Testis (tissue), 3 donors: ENCODE data around the gene RANBP3. TPM values are rescaled to one million over a fixed set of nuclear protein-coding genes. Genes with fewer than 3 reads are reported as not detected.

Experiments used
- DNase-seq: peaks from one replicate; pipeline ENCODE4 v3.0.0-alpha.2; 2019
- H3K27ac ChIP-seq, 2 donors: fragments of 200-600 bp; sonication (generic); one replicate each; pipeline ENCODE4 v1.5.1; 2019
- H3K27me3 ChIP-seq: fragments of 200-600 bp; sonication (generic); one replicate; pipeline ENCODE4 v1.5.1; 2019
- H3K36me3 ChIP-seq: fragments of 200-600 bp; sonication (generic); one replicate; pipeline ENCODE4 v1.5.1; 2017; ENCODE audit warnings: low read depth; ENCODE audit errors: missing control alignments
- H3K4me1 ChIP-seq: fragments of 200-600 bp; sonication (generic); one replicate; pipeline ENCODE4 v1.5.1; 2019
- H3K4me3 ChIP-seq, 2 donors: fragments of 200-600 bp; sonication (generic); one replicate each; pipeline ENCODE4 v1.5.1; 2017 to 2019
- H3K9me3 ChIP-seq: fragments of 200-600 bp; sonication (generic); one replicate; pipeline ENCODE4 v1.5.1; 2017
- CTCF ChIP-seq, 3 experiments: fragments of 450-650 bp in 2 of 3; fragments of 200-600 bp in 1 of 3; sonication (generic) in 1 of 3; IDR thresholded peaks; one replicate each; pipeline ENCODE4 v1.5.1; 2016 to 2019; ENCODE audit warnings: antibody characterized with exemption in 3 of 3, mild to moderate bottlenecking in 2 of 3, moderate library complexity in 1 of 3
- POLR2A ChIP-seq: fragments of 450-650 bp; IDR thresholded peaks from one replicate; pipeline ENCODE4 v1.6.1; 2017; ENCODE audit warnings: antibody characterized with exemption, mild to moderate bottlenecking, moderate library complexity
- WGBS, 2 donors: methylation state at CpG; one replicate each; pipeline ENCODE4 v1.1.5; 2018; 5-methylcytosine and 5-hydroxymethylcytosine counted together
- intact Hi-C: fragments of 100-400 bp; cut with DNase I; formaldehyde crosslinking; loops from one replicate; pipeline ENCODE4 v1.15.1; 2023; ENCODE audit warnings: low total_unique reads
- polyA plus RNA-seq: library from polyadenylated mRNA; stranded (reverse); fragments of 350-450 nt; fragmentation: Illumina TruSeq; extraction: RNeasy Lipid Tissue Mini Kit (QIAGEN cat#74804); gene quantifications from one replicate; pipeline ENCODE4 v1.2.3, GENCODE V29; 2014; ENCODE audit warnings: low read depth, low replicate concordance; ENCODE audit not compliant: insufficient read depth
- total RNA-seq, 2 donors: library from RNA; depleted of rRNA; stranded (reverse); fragments of >200 nt; gene quantifications; one replicate each; pipeline ENCODE4 v1.2.3, GENCODE V29; 2016

RANBP3 gene
- total and polyA plus RNA-seq, 3 donors from 2014 or later = 142 to 148 (median 145) TPM

GRCh38 chr19:5933391-5934068 is 44.4 kb downstream of the RANBP3 start:
- 79 to 82% methylated on average over 12 to 20 of the region's 20 CpGs for WGBS, 2 donors
- Histone ChIP-seq H3K4me3 (no peak overlapping the region), H3K27me3 (no peaks in the 10 kb centered on the region), H3K9me3 (no peaks in the 10 kb centered on the region), H3K27ac (no peak overlapping the region), H3K36me3 (no peaks in the 10 kb centered on the region), H3K4me1 (peaks cover 19% of the 10 kb centered on the region)
- intact Hi-C loops = no loop called here
- TF ChIP-seq POLR2A (no peak), CTCF (IDR thresholded peaks at IDR 0.05) (no peak)
- DNase-seq = no peak

GRCh38 chr19:5932609-5933262 is 45.2 kb downstream of the RANBP3 start:
- no peaks in the 10 kb centered on the region for H3K27me3 ChIP-seq
- peaks cover 19% of the 10 kb centered on the region for H3K4me1 ChIP-seq
- 94 to 97% methylated on average over 8 to 21 of the region's 21 CpGs for WGBS, 2 donors
- DNase-seq = no peak
- intact Hi-C loops = no loop called here
- H3K27ac ChIP-seq = no peak overlapping the region
- no peaks in the 10 kb centered on the region for H3K9me3 ChIP-seq
- H3K36me3 ChIP-seq = no peaks in the 10 kb centered on the region
- no peak overlapping the region for H3K4me3 ChIP-seq
- TF ChIP-seq CTCF (IDR thresholded peaks at IDR 0.05) = no peak
- TF ChIP-seq POLR2A = no peak

GRCh38 chr19:5932146-5932545 is 45.8 kb downstream of the RANBP3 start:
- intact Hi-C loops = no loop called here
- Histone ChIP-seq H3K27ac (no peak overlapping the region), H3K36me3 (no peaks in the 10 kb centered on the region)

GRCh38 chr19:5931251-5931650 is 46.7 kb downstream of the RANBP3 start:
- Histone ChIP-seq H3K36me3 (no peaks in the 10 kb centered on the region), H3K9me3 (no peaks in the 10 kb centered on the region), H3K4me3 (no peak overlapping the region), H3K27me3 (no peaks in the 10 kb centered on the region), H3K27ac (no peak overlapping the region), H3K4me1 (peaks cover 25% of the 10 kb centered on the region)
- TF ChIP-seq POLR2A (no peak), CTCF (IDR thresholded peaks at IDR 0.05) (no peak)
- intact Hi-C loops = no loop called here
- WGBS, 2 donors = 83 to 87% methylated on average over 5 to 11 of the region's 11 CpGs
- DNase-seq = no peak

More at GRCh38 chr19:5932146-5932545, 45.8 kb downstream of the RANBP3 start:
- no peaks in the 10 kb centered on the region for H3K9me3 ChIP-seq
- TF ChIP-seq POLR2A (no peak), CTCF (IDR thresholded peaks at IDR 0.05) (no peak)
- H3K4me1 ChIP-seq = peaks cover 21% of the 10 kb centered on the region
- H3K27me3 ChIP-seq = no peaks in the 10 kb centered on the region
- H3K4me3 ChIP-seq = no peak overlapping the region
- DNase-seq = no peak
- WGBS, 2 donors = 96 to 99% methylated on average over 16 to 18 of the region's 18 CpGs
